ENCODE results near the gene CHPF2. TPM values are rescaled to one million over a fixed set of nuclear protein-coding genes. Genes with fewer than 3 reads are reported as not detected.
A peak's percentile ranks its signal among the peaks of the same experiment; 100 is the strongest.

The CHPF2 gene
- total RNA-seq, 4 donors from 2014 or later, result 18.5 to 32.6 (median 31.2) TPM

- Histone ChIP-seq H3K9me3 (no peaks in the 10 kb centered on the region), H3K27ac (peak overlapping the region; percentile 95 to 97), H3K36me3 (no peaks in the 10 kb centered on the region), H3K4me3 (peak overlapping the region; percentile 63 to 75), H3K27me3 (no peaks in the 10 kb centered on the region), H3K4me1 (peaks cover 0 to 22% of the 10 kb centered on the region in 2 donors)
- intact Hi-C loops (cut with DNase I; ENCODE audit: low total_unique reads), result no loop called here
- no peak for TF ChIP-seq POLR2A (IDR thresholded peaks at IDR 0.05)
- no peak for TF ChIP-seq CTCF (IDR thresholded peaks at IDR 0.05)
- no peak for DNase-seq
Observed at GRCh38 chr7:151252561-151252835, 20.2 kb downstream of the CHPF2 start.

- intact Hi-C loops (cut with DNase I; ENCODE audit: low total_unique reads), result no loop called here
Observed at GRCh38 chr7:151252961-151253711, 20.9 kb downstream of the CHPF2 start.

GRCh38 chr7:151254316-151254715 is 22.0 kb downstream of the CHPF2 start:
- Histone ChIP-seq H3K27me3 (no peaks in the 10 kb centered on the region), H3K9me3 (no peaks in the 10 kb centered on the region), H3K36me3 (no peaks in the 10 kb centered on the region), H3K27ac (no peak overlapping the region), H3K4me3 (no peak overlapping the region), H3K4me1 (peaks cover 0 to 22% of the 10 kb centered on the region in 2 donors)
- DNase-seq, result no peak
- TF ChIP-seq CTCF (IDR thresholded peaks at IDR 0.05), result no peak
- TF ChIP-seq POLR2A (IDR thresholded peaks at IDR 0.05), result no peak
- intact Hi-C loops (cut with DNase I; ENCODE audit: low total_unique reads), result no loop called here

More at GRCh38 chr7:151252961-151253711, 20.9 kb downstream of the CHPF2 start:
- TF ChIP-seq POLR2A (IDR thresholded peaks at IDR 0.05), result no peak
- no peak for TF ChIP-seq CTCF (IDR thresholded peaks at IDR 0.05)
- Histone ChIP-seq H3K4me3 (peak overlapping the region in 1 of 2 donors; percentile 75), H3K27ac (peak overlapping the region; percentile 95 to 97), H3K27me3 (no peaks in the 10 kb centered on the region), H3K9me3 (no peaks in the 10 kb centered on the region), H3K36me3 (no peaks in the 10 kb centered on the region), H3K4me1 (peaks cover 0 to 22% of the 10 kb centered on the region in 2 donors)
- DNase-seq, result no peak

GRCh38 chr7:151254851-151255250 is 22.6 kb downstream of the CHPF2 start:
- H3K4me1 ChIP-seq, result peaks cover 0 to 21% of the 10 kb centered on the region in 2 donors
- H3K4me3 ChIP-seq, result no peak overlapping the region
- no peaks in the 10 kb centered on the region for H3K36me3 ChIP-seq
- no peak for DNase-seq
- no peaks in the 10 kb centered on the region for H3K9me3 ChIP-seq
- H3K27me3 ChIP-seq, result no peaks in the 10 kb centered on the region
- intact Hi-C loops (cut with DNase I; ENCODE audit: low total_unique reads), result no loop called here
- H3K27ac ChIP-seq, result no peak overlapping the region
- TF ChIP-seq CTCF (IDR thresholded peaks at IDR 0.05) (no peak), POLR2A (IDR thresholded peaks at IDR 0.05) (no peak)

GRCh38 chr7:151255390-151255789 is 23.1 kb downstream of the CHPF2 start:
- Histone ChIP-seq H3K36me3 (no peaks in the 10 kb centered on the region), H3K4me3 (no peak overlapping the region), H3K27ac (no peak overlapping the region), H3K9me3 (no peaks in the 10 kb centered on the region), H3K4me1 (peaks cover 0 to 16% of the 10 kb centered on the region in 2 donors), H3K27me3 (no peaks in the 10 kb centered on the region)
- no peak for DNase-seq
- TF ChIP-seq CTCF (IDR thresholded peaks at IDR 0.05) (no peak), POLR2A (IDR thresholded peaks at IDR 0.05) (no peak)
- intact Hi-C loops (cut with DNase I; ENCODE audit: low total_unique reads), result no loop called here

Data from uterus (tissue), 4 donors.